K562 (cell line): ENCODE data around the gene METTL25. TPM values are rescaled to one million over a fixed set of nuclear protein-coding genes. Genes with fewer than 3 reads are reported as not detected.

Experiments used
- ATAC-seq: fragments of 200-7000 bp; cut with Tn5 transposase; 3 replicates; pipeline ENCODE4 v1.9.1; 2020; ENCODE audit warnings: moderate library complexity
- BruUV-seq: library from RNA; stranded (reverse); fragments of 400-500 nt; replicated peaks from 2 replicates; lab custom pipeline; 2021; lab: Mats Ljungman, UMichigan
- CTCF ChIA-PET: fragments of 300-600 bp; formaldehyde crosslinking; extraction: SDS; loops from one replicate; lab custom pipeline; 2021; ENCODE audit warnings: low intra/inter-chr PET ratio; lab: Yijun Ruan, JAX
- POLR2A ChIA-PET: fragments of 300-600, 350-650 bp; sonication (Branson Sonifier 250); formaldehyde crosslinking; extraction: SDS; loops from one replicate; lab custom pipeline; 2021; ENCODE audit warnings: antibody characterized with exemption, inconsistent platforms; lab: Yijun Ruan, JAX
- DNase-seq, 4 experiments: peaks; one replicate each; pipeline versions ENCODE4 v3.0.0 to v3.0.0-alpha.2; 2011 to 2018; ENCODE audit warnings: low spot score in 3 of 4, mixed read lengths in 3 of 4; ENCODE audit errors: extremely low read depth in 1 of 4
- FAIRE-seq: peaks from 2 replicates; lab custom pipeline; 2011; peaks lifted over from hg19 to GRCh38; lab: Jason Lieb, UNC
- H2AFZ ChIP-seq: 2 replicates; pipeline ENCODE4 v1.6.0; 2011; ENCODE audit warnings: low read depth, low read length, control low read depth, inconsistent platforms
- H3K27ac ChIP-seq: fragments of 200-600 bp; 3 replicates; pipeline ENCODE4 v1.8.0; 2011; ENCODE audit warnings: low read depth, mild to moderate bottlenecking, control low read depth, inconsistent platforms, low read length, moderate library complexity, mixed read lengths; ENCODE audit errors: extremely low read depth
- H3K27me3 ChIP-seq, 2 experiments: fragments of 300-600 bp in 1 of 2; 2 replicates in 1 of 2; 3 replicates in 1 of 2; pipeline versions ENCODE4 v1.6.0 to v1.8.0; 2011; ENCODE audit warnings: inconsistent platforms in 2 of 2, low read length in 2 of 2, mild to moderate bottlenecking in 1 of 2, mixed read lengths in 1 of 2, moderate library complexity in 1 of 2; ENCODE audit not compliant: control insufficient read depth in 2 of 2, insufficient read depth in 2 of 2
- H3K36me3 ChIP-seq: fragments of 300-600 bp; 3 replicates; pipeline ENCODE4 v1.8.0; 2011; ENCODE audit warnings: mild to moderate bottlenecking, low read length, inconsistent platforms; ENCODE audit not compliant: control insufficient read depth, insufficient read depth
- H3K4me1 ChIP-seq, 2 experiments: fragments of 200-600 bp in 1 of 2; replicated peaks in 1 of 2; 2 replicates in 1 of 2; 3 replicates in 1 of 2; pipeline versions ENCODE4 v1.5.1 to v1.8.0; 2011; ENCODE audit warnings: inconsistent platforms in 2 of 2, low read length in 2 of 2, mild to moderate bottlenecking in 1 of 2, mixed read lengths in 1 of 2, moderate library complexity in 1 of 2; ENCODE audit not compliant: control insufficient read depth in 2 of 2, insufficient read depth in 2 of 2
- H3K4me2 ChIP-seq: 2 replicates; pipeline ENCODE4 v1.6.1; 2011; ENCODE audit warnings: low read length, control low read depth, inconsistent platforms, mixed read lengths; ENCODE audit not compliant: insufficient read depth
- H3K4me3 ChIP-seq: fragments of 200-600 bp; sonication (generic), shearing (Covaris generic); 2 replicates; pipeline ENCODE4 v1.5.1; 2016; ENCODE audit warnings: control low read depth, inconsistent platforms
- H3K79me2 ChIP-seq: fragments of 200-600 bp; 3 replicates; pipeline ENCODE4 v1.8.0; 2011; ENCODE audit warnings: low read length, inconsistent platforms; ENCODE audit not compliant: control insufficient read depth, insufficient read depth
- H3K9ac ChIP-seq, 2 experiments: 2 replicates each; pipeline versions ENCODE4 v1.6.0 to v1.6.1; 2011; ENCODE audit warnings: low read depth in 2 of 2, low read length in 2 of 2, control low read depth in 1 of 2, inconsistent platforms in 1 of 2, mild to moderate bottlenecking in 1 of 2, mixed read lengths in 1 of 2; ENCODE audit not compliant: insufficient read depth in 1 of 2
- H3K9me1 ChIP-seq: one replicate; pipeline ENCODE4 v1.6.0; 2011; ENCODE audit warnings: inconsistent platforms, mild to moderate bottlenecking, low read length, moderate library complexity; ENCODE audit not compliant: control insufficient read depth, insufficient read depth
- H3K9me3 ChIP-seq: replicated peaks from 2 replicates; pipeline ENCODE4 v1.5.1; 2011; ENCODE audit warnings: low read depth, low read length, inconsistent platforms; ENCODE audit not compliant: control insufficient read depth, insufficient read depth
- H4K20me1 ChIP-seq: replicated peaks from 2 replicates; pipeline ENCODE4 v1.6.1; 2011; ENCODE audit warnings: low read length, inconsistent platforms, mixed read lengths; ENCODE audit not compliant: control insufficient read depth, insufficient read depth
- CTBP1 ChIP-seq: fragments of 450-650 bp; IDR thresholded peaks from 2 replicates; pipeline ENCODE4 v1.6.1; 2016; ENCODE audit warnings: borderline replicate concordance
- HDAC8 ChIP-seq: fragments of 450-650 bp; IDR thresholded peaks from 2 replicates; pipeline ENCODE4 v1.6.1; 2016; ENCODE audit warnings: mild to moderate bottlenecking, missing genetic modification characterization, moderate library complexity, missing compliant biosample characterization
- NFIC ChIP-seq: fragments of 450-650 bp; IDR thresholded peaks from 2 replicates; pipeline ENCODE4 v1.6.1; 2017; ENCODE audit warnings: mild to moderate bottlenecking, inconsistent platforms
- RBM25 ChIP-seq: fragments of 200-400 bp; formaldehyde crosslinking; IDR thresholded peaks from 2 replicates; pipeline ENCODE4 v1.6.1; 2018; ENCODE audit warnings: low read length, low read depth, moderate library complexity; ENCODE audit not compliant: severe bottlenecking
- TCF7 ChIP-seq: sonication (generic); IDR thresholded peaks from 2 replicates; pipeline ENCODE4 v1.6.1; 2016; ENCODE audit warnings: antibody characterized with exemption, borderline replicate concordance
- THAP7 ChIP-seq: fragments of 250-450 bp; sonication (Bioruptor Pico); IDR thresholded peaks from 2 replicates; pipeline ENCODE4 v1.5.0; 2021
- ZNF197 ChIP-seq: fragments of 200-800 bp; sonication (Bioruptor generic); IDR thresholded peaks from 2 replicates; pipeline ENCODE4 v1.6.1; 2016; ENCODE audit warnings: low read depth, missing genetic modification characterization, missing compliant biosample characterization
- ZNF507 ChIP-seq: conservative IDR thresholded peaks from 2 replicates; pipeline ENCODE4 v1.6.1; 2017; ENCODE audit warnings: missing genetic modification characterization, missing compliant biosample characterization
- WGBS: fragments of 100-300 bp; shearing (Covaris generic); methylation state at CpG from one replicate; pipeline ENCODE4 v1.1.6; 2016; ENCODE audit warnings: low coverage, mixed read lengths; ENCODE audit not compliant: insufficient coverage; ENCODE audit errors: missing lambda C conversion rate; 5-methylcytosine and 5-hydroxymethylcytosine counted together
- in situ Hi-C: fragments of 300-500 bp; cut with MboI; formaldehyde crosslinking; loops from 4 replicates; pipeline ENCODE4 v1.15.0; 2018; ENCODE audit warnings: inconsistent platforms, mixed read lengths
- intact Hi-C: fragments of 100-400 bp; cut with micrococcal nuclease; formaldehyde crosslinking; loops from 2 replicates; pipeline ENCODE4 v1.14.2; 2022
- polyA plus RNA-seq, 8 experiments: library from polyadenylated mRNA; depleted of rRNA in 4 of 8; stranded (reverse) in 5 of 8; unstranded in 3 of 8; fragments of >200 nt; fragmentation: Nextera tagmentation in 2 of 8; fragmentation: Illumina TruSeq in 1 of 8; extraction: Ambion mirVana in 2 of 8; extraction: Trizol in 1 of 8; gene quantifications; 2 replicates each; pipeline versions ENCODE4 v1.2.1 to v1.2.3, GENCODE V29; 2011 to 2014; ENCODE audit warnings: inconsistent platforms in 1 of 8, missing spikeins in 1 of 8
- total RNA-seq, 7 experiments: library from RNA; depleted of rRNA in 6 of 7; stranded (reverse); fragments of >200 nt in 6 of 7; fragmentation: Illumina TruSeq in 2 of 7; extraction: Trizol in 2 of 7; gene quantifications; 2 replicates each; pipeline versions ENCODE4 v1.2.1 to v1.2.3, GENCODE V29; 2011 to 2021; ENCODE audit warnings: low replicate concordance in 1 of 7

METTL25 gene
- total and polyA plus RNA-seq, 9 of the 15 experiments (the other 6 are each of a cell fraction or from before 2014, with no cell fraction given), result 0.50 to 2.4 (median 1.9) TPM

- Histone ChIP-seq H3K4me2 (no peak overlapping the region), H2AFZ (no peak overlapping the region), H3K36me3 (no peaks in the 10 kb centered on the region), H3K4me1 (no peaks in the 10 kb centered on the region), H3K9me1 (no peaks in the 10 kb centered on the region), H3K4me3 (no peak overlapping the region), H3K9ac (no peak overlapping the region), H3K9me3 (no peaks in the 10 kb centered on the region; the same call in 1 of the 2 replicates), H3K79me2 (no peaks in the 10 kb centered on the region), H4K20me1 (no peaks in the 10 kb centered on the region), H3K27me3 (no peaks in the 10 kb centered on the region), H3K27ac (no peak overlapping the region)
- in situ Hi-C loops, result no loop called here
- no TSS peak for BruUV-seq
- intact Hi-C loops, result no loop called here
- ChIA-PET CTCF (no interaction called here), POLR2A (no interaction called here)
- ATAC-seq (no peak), FAIRE-seq (no peak), DNase-seq (no peak)
- TF ChIP-seq NFIC, result no peak
- TF ChIP-seq ZNF507 (tag), result no peak
- no peak for TF ChIP-seq CTBP1
- TF ChIP-seq RBM25, result no peak
- TF ChIP-seq ZNF197 (CRISPR knock-in tag), result no peak
- no peak for TF ChIP-seq THAP7 (CRISPR knock-in tag)
- no peak for TF ChIP-seq HDAC8 (tag)
- no peak for TF ChIP-seq TCF7
- 16% methylated on average over 3 of the region's 3 CpGs for WGBS
These were observed 122.3 kb downstream of the METTL25 start for GRCh38 chr12:82480606-82481005.
